OCI-LY7 (cell line): ENCODE data around the gene FBXO7.

ENCODE experiments used
- CTCF ChIP-seq: fragments of 200-600 bp; sonication (generic); conservative IDR thresholded peaks from 2 replicates; pipeline ENCODE4 v1.5.1; 2014; ENCODE audit warnings: mild to moderate bottlenecking, antibody characterized with exemption, low read length, moderate library complexity, mixed read lengths
- EZH2phosphoT487 ChIP-seq: fragments of 200-600 bp; sonication (generic); IDR thresholded peaks from 2 replicates; pipeline ENCODE4 v1.6.1; 2018; ENCODE audit warnings: low read depth, borderline replicate concordance, mild to moderate bottlenecking, mixed run types, antibody characterized with exemption, low read length, moderate library complexity, mixed read lengths

- TF ChIP-seq CTCF, result no peak
- no peak for TF ChIP-seq EZH2phosphoT487
These were observed 43.3 kb downstream of the FBXO7 start for GRCh38 chr22:32517921-32518320.
